Neural progenitor cell (in vitro differentiated cells): Measurements from ENCODE around the gene RBM43. TPM values are rescaled to one million over a fixed set of nuclear protein-coding genes. Genes with fewer than 3 reads are reported as not detected.

ENCODE experiments used
- DNase-seq: peaks from one replicate; pipeline ENCODE4 v3.0.0-alpha.2; 2016; ENCODE audit warnings: low spot score
- H2AFZ ChIP-seq: fragments of 200-600 bp; sonication (generic); replicated peaks from 2 replicates; pipeline ENCODE4 v1.6.1; 2016; ENCODE audit warnings: antibody characterized with exemption
- H3F3A ChIP-seq: fragments of 200-600 bp; sonication (generic); 2 replicates; pipeline ENCODE4 v1.6.1; 2016; ENCODE audit warnings: antibody characterized with exemption, low read depth
- H3K27ac ChIP-seq: fragments of 200-600 bp; sonication (generic); 2 replicates; pipeline ENCODE4 v1.5.1; 2016; ENCODE audit warnings: mild to moderate bottlenecking
- H3K27me3 ChIP-seq: fragments of 200-600 bp; sonication (generic); 2 replicates; pipeline ENCODE4 v1.6.1; 2016; ENCODE audit warnings: mild to moderate bottlenecking, moderate library complexity
- H3K36me3 ChIP-seq: fragments of 200-600 bp; sonication (generic); 2 replicates; pipeline ENCODE4 v1.5.1; 2016
- H3K4me1 ChIP-seq: fragments of 200-600 bp; sonication (generic); 2 replicates; pipeline ENCODE4 v1.6.1; 2016; ENCODE audit warnings: mixed run types
- H3K4me2 ChIP-seq: fragments of 200-600 bp; sonication (generic); 2 replicates; pipeline ENCODE4 v1.6.1; 2016
- H3K4me3 ChIP-seq: fragments of 200-600 bp; sonication (generic); 2 replicates; pipeline ENCODE4 v1.5.1; 2016
- H3K79me2 ChIP-seq: fragments of 200-600 bp; sonication (generic); 2 replicates; pipeline ENCODE4 v1.6.1; 2016; ENCODE audit warnings: low read depth
- H3K9ac ChIP-seq: fragments of 200-600 bp; sonication (generic); 2 replicates; pipeline ENCODE4 v1.6.1; 2016
- H3K9me3 ChIP-seq: fragments of 200-600 bp; sonication (generic); 2 replicates; pipeline ENCODE4 v1.5.1; 2016; ENCODE audit warnings: low read depth
- H4K20me1 ChIP-seq: fragments of 200-600 bp; sonication (generic); 2 replicates; pipeline ENCODE4 v1.6.1; 2016; ENCODE audit warnings: low read depth
- H3K27ac Mint-ChIP-seq: 3 replicates; pipeline ENCODE4 v1.8.0; 2021; ENCODE audit warnings: mixed read lengths
- H3K27me3 Mint-ChIP-seq: 2 replicates; pipeline ENCODE4 v1.8.0; 2022; ENCODE audit warnings: low read depth, mild to moderate bottlenecking, inconsistent platforms, moderate library complexity, mixed read lengths; ENCODE audit not compliant: insufficient read depth
- H3K36me3 Mint-ChIP-seq: 3 replicates; pipeline ENCODE4 v1.8.0; 2021; ENCODE audit warnings: mixed read lengths
- H3K4me1 Mint-ChIP-seq: 3 replicates; pipeline ENCODE4 v1.8.0; 2021; ENCODE audit warnings: mixed read lengths
- H3K4me3 Mint-ChIP-seq: 3 replicates; pipeline ENCODE4 v1.8.0; 2021; ENCODE audit warnings: mild to moderate bottlenecking, moderate library complexity, mixed read lengths
- H3K9me3 Mint-ChIP-seq: 3 replicates; pipeline ENCODE4 v1.8.0; 2020; ENCODE audit warnings: mixed read lengths
- EZH2 ChIP-seq: fragments of 200-600 bp; sonication (generic); IDR thresholded peaks from 2 replicates; pipeline ENCODE4 v1.6.1; 2017; ENCODE audit warnings: antibody characterized with exemption, mild to moderate bottlenecking, moderate library complexity
- EZH2phosphoT487 ChIP-seq: fragments of 200-600 bp; sonication (generic); IDR thresholded peaks from 2 replicates; pipeline ENCODE4 v1.6.1; 2017; ENCODE audit warnings: antibody characterized with exemption
- total RNA-seq: library from RNA; depleted of rRNA; stranded (reverse); fragments of >200 nt; gene quantifications from 2 replicates; pipeline ENCODE4 v1.2.3, GENCODE V29; 2015; ENCODE audit warnings: low replicate concordance
- TF ChIP-seq, protein P1 (sequence below): fragments of 200-600 bp; sonication (generic); IDR thresholded peaks from 2 replicates; pipeline ENCODE4 v1.5.1; 2017; ENCODE audit warnings: antibody characterized with exemption, mild to moderate bottlenecking

RBM43 gene
- total RNA-seq, 1 donor from 2014 or later = 1.1 TPM

GRCh38 chr2:151282401-151282800 lies 20.7 kb upstream of the RBM43 start:
- H3K4me3 Mint-ChIP-seq = no peak overlapping the region
- Histone ChIP-seq H3K4me3 (no peak overlapping the region), H3K9ac (no peak overlapping the region), H4K20me1 (no peaks in the 10 kb centered on the region), H2AFZ (no peak overlapping the region), H3K4me2 (no peak overlapping the region), H3K27ac (no peak overlapping the region), H3F3A (no peaks in the 10 kb centered on the region), H3K9me3 (no peaks in the 10 kb centered on the region), H3K27me3 (no peaks in the 10 kb centered on the region), H3K4me1 (no peaks in the 10 kb centered on the region), H3K36me3 (no peaks in the 10 kb centered on the region), H3K79me2 (no peaks in the 10 kb centered on the region)
- H3K9me3 Mint-ChIP-seq = no peaks in the 10 kb centered on the region
- H3K36me3 Mint-ChIP-seq = no peaks in the 10 kb centered on the region
- H3K27me3 Mint-ChIP-seq = no peaks in the 10 kb centered on the region
- no peak for DNase-seq
- no peak for TF ChIP-seq EZH2phosphoT487
- TF ChIP-seq EZH2 = no peak
- TF ChIP-seq, protein P1, sequence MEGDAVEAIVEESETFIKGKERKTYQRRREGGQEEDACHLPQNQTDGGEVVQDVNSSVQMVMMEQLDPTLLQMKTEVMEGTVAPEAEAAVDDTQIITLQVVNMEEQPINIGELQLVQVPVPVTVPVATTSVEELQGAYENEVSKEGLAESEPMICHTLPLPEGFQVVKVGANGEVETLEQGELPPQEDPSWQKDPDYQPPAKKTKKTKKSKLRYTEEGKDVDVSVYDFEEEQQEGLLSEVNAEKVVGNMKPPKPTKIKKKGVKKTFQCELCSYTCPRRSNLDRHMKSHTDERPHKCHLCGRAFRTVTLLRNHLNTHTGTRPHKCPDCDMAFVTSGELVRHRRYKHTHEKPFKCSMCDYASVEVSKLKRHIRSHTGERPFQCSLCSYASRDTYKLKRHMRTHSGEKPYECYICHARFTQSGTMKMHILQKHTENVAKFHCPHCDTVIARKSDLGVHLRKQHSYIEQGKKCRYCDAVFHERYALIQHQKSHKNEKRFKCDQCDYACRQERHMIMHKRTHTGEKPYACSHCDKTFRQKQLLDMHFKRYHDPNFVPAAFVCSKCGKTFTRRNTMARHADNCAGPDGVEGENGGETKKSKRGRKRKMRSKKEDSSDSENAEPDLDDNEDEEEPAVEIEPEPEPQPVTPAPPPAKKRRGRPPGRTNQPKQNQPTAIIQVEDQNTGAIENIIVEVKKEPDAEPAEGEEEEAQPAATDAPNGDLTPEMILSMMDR = no peak
- H3K4me1 Mint-ChIP-seq = no peaks in the 10 kb centered on the region
- no peak overlapping the region for H3K27ac Mint-ChIP-seq

- no peak overlapping the region for H2AFZ ChIP-seq
- DNase-seq = no peak
These were observed 18.6 kb upstream of the RBM43 start for GRCh38 chr2:151280271-151280670.

GRCh38 chr2:151278487-151278886 lies 16.8 kb upstream of the RBM43 start:
- Histone ChIP-seq H3K27ac (no peak overlapping the region), H3K4me2 (no peak overlapping the region), H3K36me3 (no peaks in the 10 kb centered on the region), H3K27me3 (no peaks in the 10 kb centered on the region), H3K9me3 (no peaks in the 10 kb centered on the region), H4K20me1 (no peaks in the 10 kb centered on the region), H3K4me1 (no peaks in the 10 kb centered on the region), H3F3A (no peaks in the 10 kb centered on the region), H3K9ac (no peak overlapping the region), H3K79me2 (no peaks in the 10 kb centered on the region), H3K4me3 (no peak overlapping the region), H2AFZ (no peak overlapping the region)
- Mint-ChIP-seq H3K9me3 (no peaks in the 10 kb centered on the region), H3K36me3 (no peaks in the 10 kb centered on the region), H3K27ac (no peak overlapping the region), H3K4me1 (no peaks in the 10 kb centered on the region), H3K27me3 (no peaks in the 10 kb centered on the region), H3K4me3 (no peak overlapping the region)
- no peak for DNase-seq
- TF ChIP-seq, protein P1 = no peak
- no peak for TF ChIP-seq EZH2phosphoT487

More at GRCh38 chr2:151280271-151280670, 18.6 kb upstream of the RBM43 start:
- Mint-ChIP-seq H3K9me3 (no peaks in the 10 kb centered on the region), H3K4me3 (no peak overlapping the region), H3K36me3 (no peaks in the 10 kb centered on the region), H3K27ac (no peak overlapping the region), H3K27me3 (no peaks in the 10 kb centered on the region), H3K4me1 (no peaks in the 10 kb centered on the region)
- Histone ChIP-seq H3K4me1 (no peaks in the 10 kb centered on the region), H3K4me2 (no peak overlapping the region), H3F3A (no peaks in the 10 kb centered on the region), H3K27ac (no peak overlapping the region), H4K20me1 (no peaks in the 10 kb centered on the region), H3K27me3 (no peaks in the 10 kb centered on the region), H3K9ac (no peak overlapping the region), H3K36me3 (no peaks in the 10 kb centered on the region), H3K9me3 (no peaks in the 10 kb centered on the region), H3K79me2 (no peaks in the 10 kb centered on the region), H3K4me3 (no peak overlapping the region)
- TF ChIP-seq, protein P1 = no peak

DNA sequence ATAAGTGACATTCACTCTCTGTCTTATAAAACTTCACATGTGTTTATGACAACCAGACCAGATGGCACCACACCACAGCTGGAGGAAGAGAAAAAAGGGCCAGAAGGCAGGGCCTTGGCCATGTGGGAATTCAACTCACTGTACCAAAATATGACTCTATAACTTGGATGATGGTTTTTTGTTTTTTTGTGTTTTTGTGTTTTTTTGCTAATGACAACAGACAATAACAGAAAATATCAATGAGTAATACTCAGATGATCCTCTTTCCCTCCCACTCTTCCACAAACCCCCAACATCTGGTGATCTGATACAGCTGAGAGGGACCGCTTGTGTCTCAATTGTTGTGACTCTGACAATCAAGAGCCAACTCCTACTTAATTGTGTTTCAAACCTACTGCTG lies 15.4 kb upstream of the RBM43 start:
- Histone ChIP-seq H3K4me3 (no peak overlapping the region), H3K36me3 (no peaks in the 10 kb centered on the region), H3K27me3 (no peaks in the 10 kb centered on the region), H3K79me2 (no peaks in the 10 kb centered on the region), H3F3A (no peaks in the 10 kb centered on the region), H3K27ac (no peak overlapping the region), H3K4me1 (no peaks in the 10 kb centered on the region), H3K9me3 (no peaks in the 10 kb centered on the region), H4K20me1 (no peaks in the 10 kb centered on the region), H2AFZ (no peak overlapping the region), H3K4me2 (no peak overlapping the region), H3K9ac (no peak overlapping the region)
- Mint-ChIP-seq H3K4me3 (no peak overlapping the region), H3K4me1 (no peaks in the 10 kb centered on the region), H3K9me3 (no peaks in the 10 kb centered on the region), H3K36me3 (no peaks in the 10 kb centered on the region), H3K27me3 (no peaks in the 10 kb centered on the region), H3K27ac (no peak overlapping the region)
- TF ChIP-seq EZH2 = no peak
- TF ChIP-seq, protein P1 = no peak
- TF ChIP-seq EZH2phosphoT487 = no peak
- no peak for DNase-seq
